ENCODE results near the gene TMEM131L.

TMEM131L gene

DNA sequence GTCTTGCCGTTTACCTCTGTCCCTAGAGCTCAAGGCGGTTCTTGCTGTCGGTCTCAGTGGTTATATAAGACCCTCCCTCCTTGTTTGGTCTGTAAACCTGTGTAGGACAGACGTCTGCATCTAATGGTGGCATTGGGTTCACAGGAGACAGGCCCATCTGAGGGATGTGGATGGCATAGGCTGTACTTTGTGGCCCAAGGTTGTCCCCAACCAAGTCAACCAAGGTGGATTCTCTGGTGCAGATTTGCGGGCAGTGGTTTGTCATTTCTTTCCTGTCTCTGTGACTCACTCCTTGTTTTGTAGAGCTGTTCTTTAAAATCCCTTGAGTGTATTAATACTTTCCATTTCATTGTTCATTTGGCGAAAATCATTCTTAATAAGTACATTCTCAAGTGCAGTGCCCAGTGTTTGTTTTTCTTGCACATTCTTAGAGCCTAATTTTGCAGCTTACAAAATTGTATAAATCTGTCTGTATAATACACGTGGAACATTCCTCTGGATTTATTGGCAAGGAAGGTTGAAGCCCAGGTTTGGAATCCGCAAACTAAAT lies 149.9 kb downstream of the TMEM131L start:
- DNase-seq (ENCODE audit: low read depth) = peak; percentile 38

DNA sequence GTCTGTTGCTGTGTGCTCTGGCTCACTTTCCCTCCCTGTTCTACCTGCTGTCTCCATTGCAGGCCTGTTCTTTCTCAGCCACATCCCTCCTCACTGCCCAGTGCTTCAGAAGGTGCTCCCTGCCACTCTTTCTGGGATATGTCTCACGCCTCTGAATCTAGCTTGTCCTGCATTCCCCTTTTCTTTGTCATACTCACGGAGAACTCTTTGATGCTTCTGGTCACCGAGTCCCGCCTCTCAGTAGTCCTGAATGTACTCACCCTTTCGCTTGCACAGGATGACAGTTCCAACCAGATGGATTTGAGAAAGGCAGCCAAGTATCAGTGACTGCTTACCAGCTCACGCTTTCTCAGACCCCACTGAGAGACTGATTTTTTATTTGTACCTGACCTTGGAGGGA lies 152.7 kb downstream of the TMEM131L start:
- DNase-seq (ENCODE audit: low read depth) = no peak

DNA sequence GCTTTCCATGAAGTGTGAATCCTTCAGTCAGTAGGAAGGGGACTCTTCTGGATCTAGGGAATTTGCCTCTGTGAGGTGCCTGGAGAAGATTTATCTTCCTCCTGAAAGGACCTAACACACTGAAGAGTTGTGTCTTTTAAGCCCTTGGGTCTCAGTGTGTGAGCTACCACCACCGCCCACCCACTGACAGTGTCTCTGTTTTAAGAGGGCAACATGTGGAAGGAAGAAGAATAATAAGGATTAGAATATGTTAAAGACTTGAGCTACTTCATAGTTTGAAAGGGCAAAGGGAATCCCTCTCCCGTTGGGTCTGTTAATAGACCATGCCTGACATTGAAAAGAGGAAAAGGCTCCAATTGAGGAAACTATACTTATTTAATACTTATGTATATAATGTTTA lies 153.7 kb downstream of the TMEM131L start:
- DNase-seq (ENCODE audit: low read depth) = no peak

DNA sequence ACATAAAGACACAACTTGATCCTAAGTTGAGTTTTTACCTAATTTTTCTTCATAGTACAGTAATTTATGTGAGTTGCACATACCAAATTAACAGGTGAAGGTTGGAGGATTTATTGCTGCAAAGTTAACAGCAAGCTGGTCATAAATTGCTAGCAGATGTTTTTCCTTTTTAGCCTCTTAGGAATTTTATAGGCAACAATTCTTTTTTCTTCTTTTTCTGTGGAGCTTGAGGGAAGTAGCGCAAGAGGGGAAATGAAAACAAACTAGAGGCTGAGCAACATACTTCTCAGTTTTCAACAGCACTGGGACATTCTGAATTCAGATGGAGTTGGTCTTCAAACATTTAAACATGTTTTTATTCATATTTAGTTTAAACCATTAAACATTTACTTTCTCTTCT lies 154.2 kb downstream of the TMEM131L start:
- DNase-seq (ENCODE audit: low read depth) = no peak

DNA sequence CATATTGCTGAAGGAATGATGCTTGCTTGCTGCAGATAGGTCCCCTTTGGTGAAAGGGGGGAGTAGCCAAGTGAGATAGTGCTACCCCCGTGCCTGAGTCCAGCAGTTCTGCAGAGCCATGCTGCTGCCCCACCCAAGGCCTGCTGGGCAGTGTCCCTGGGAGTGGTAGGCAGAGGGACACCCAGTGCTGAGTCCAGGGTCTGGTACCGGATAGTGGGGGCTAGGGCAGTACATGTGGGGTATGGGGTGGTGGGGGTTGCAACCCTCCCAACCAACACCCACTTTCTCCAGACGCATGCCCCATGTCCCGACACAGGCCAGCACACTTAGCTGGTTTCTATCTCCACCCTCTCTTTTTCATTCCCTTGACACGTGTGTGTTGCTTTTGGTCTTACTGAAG lies 155.9 kb downstream of the TMEM131L start:
- DNase-seq (ENCODE audit: low read depth) = no peak

DNA sequence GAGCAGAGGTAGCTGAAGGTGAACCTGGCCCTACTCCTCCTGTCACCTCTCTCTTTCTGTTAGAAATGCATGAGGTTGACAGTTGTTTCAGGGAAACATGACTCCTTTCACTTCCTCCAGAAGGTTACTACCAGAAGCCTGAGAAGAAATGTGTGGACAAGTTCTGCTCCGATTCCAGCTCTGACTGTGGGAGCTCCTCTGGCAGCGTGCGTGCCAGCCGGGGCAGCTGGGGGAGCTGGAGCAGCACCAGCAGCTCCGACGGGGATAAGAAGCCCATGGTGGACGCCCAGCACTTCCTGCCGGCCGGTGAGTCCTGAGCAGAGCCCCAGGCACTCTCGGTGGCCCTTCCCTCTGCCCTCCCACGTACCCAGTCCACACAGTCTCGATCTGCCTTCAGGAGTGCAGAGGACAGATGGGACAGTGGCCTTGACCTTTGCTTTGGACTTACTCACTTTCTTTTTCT lies 156.6 kb downstream of the TMEM131L start:
- DNase-seq (ENCODE audit: low read depth) = no peak

DNA sequence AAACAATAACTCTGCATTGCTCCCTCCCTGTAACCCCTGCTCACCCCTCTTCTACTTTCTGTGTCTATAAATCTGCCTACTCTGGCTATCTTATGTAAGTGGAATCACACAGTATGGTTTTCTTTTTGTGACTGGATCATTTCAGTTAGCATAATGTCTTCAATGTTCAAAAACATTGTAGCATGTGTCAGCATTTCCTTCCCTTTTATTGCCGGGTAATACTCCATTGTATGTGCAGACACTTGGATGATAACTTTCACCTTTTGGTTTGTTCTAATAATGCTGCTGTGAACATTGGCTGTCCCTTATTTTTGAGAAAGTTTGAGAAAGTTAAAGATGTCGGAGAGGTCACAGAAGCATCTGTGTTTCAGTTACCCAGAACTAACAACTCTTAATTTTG lies 157.3 kb downstream of the TMEM131L start:
- no peak for DNase-seq (ENCODE audit: low read depth)

DNA sequence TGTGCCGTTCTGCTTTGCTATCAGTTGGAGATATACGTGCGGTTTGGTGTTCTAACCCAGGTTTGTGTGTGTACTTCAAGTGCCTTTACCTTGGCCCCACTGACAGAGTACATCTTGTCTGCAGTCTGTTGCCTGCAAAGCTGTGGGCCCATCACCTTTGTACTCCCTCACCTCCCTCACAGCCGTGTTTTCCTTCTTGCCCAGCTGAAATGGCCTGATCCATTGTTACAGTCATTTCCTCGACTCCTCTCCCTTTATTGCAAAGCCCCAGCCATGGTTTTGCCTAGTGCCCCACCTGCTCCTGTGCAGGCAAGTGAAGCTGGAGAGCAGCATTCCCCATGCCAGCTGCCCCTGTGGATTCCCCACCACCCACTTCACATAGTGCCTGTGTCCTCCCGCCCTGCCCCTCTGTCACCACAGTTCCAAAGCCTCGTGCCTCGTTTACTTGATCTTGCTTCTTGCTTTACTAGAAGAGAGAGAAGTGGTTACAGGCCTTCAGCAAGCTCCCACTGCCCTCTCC lies 162.7 kb downstream of the TMEM131L start:
- no peak for DNase-seq (ENCODE audit: low read depth)

DNA sequence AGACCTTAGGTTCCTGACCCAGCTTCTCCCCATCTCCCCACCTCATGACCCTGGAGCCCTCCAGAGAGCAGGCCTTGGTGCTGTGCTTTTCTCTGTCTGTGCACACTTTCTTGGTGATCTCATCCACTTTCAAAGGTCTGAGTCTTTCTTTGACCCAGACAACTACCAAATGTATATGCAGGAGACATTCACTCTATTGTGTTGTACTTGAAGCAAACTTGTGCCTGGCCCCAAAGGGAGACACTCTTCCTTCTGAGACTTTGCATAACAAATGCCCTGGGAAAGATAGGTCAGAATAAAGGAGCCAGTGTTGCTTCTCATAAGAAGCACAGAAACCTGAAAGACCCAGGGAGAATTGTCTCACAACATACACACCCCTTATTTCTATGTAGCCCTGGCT lies 163.6 kb downstream of the TMEM131L start:
- DNase-seq (ENCODE audit: low read depth) = no peak

DNA sequence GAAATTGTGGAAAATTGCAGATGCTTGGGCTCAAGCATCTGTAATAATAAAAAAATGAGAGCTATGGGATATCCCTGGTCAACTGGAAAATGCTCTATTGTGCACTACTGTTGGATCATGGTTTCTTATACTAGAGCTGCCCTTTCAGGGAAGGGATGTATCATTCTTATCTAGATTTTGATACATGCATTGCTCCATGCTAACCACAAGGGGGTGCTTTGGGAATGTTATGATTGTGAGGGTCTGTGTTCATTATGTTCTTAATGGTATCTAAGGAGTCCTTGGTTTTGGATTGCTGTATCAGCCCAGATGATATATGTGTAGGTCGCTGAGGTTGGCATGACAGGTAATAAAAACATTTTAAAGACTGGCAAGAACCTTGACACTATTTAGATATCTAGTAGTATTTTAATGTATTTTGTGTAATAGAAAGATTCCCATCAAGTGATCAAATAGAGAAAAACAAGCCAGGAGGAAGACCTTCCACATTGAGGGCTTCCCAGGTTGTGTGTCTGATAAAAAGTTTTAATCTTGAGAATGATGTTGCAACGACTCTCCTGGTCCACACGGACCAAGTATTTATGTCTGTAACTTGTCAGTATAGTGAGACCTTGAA lies 168.7 kb downstream of the TMEM131L start:
- no peak for DNase-seq (ENCODE audit: low read depth)

DNA sequence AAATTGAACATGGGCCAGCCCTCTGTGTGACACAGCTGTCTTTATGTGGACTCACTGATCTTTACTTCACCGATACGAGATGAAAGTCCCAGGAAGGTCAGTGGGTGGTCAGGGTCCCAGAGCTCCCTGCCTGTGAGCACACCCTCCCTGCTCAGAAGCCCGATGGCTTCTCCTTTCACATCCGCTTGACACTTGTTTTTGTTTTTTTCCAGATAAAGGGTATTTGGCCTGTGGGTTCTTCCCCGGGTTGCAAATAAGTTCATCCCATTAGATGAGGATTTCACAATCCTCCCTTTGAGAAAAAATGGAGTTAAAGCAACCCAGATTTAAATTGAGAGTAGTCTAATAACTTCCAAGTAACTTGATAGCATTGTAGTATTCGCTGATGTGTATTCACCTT lies 169.7 kb downstream of the TMEM131L start:
- no peak for DNase-seq (ENCODE audit: low read depth)

DNA sequence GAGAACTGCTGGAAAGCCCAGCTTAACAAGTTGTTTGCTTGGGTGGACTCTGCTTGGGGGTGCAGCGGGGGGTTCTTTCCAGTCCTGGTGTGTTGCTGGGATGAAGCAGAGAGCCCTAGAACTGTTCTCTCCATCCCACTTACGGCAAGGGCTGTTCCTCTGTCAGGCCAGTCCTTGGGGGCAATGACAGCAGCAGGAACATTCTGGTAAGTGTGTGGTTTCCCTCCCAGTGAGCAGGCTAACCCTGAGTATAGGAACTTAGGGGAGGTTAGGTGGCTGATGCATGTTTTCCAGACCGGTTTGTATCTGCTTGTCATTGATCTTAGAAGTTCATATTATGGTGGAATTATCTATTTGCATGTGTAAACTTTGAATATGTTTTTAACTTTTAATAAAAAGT lies 171.0 kb downstream of the TMEM131L start:
- no peak for DNase-seq (ENCODE audit: low read depth)

DNA sequence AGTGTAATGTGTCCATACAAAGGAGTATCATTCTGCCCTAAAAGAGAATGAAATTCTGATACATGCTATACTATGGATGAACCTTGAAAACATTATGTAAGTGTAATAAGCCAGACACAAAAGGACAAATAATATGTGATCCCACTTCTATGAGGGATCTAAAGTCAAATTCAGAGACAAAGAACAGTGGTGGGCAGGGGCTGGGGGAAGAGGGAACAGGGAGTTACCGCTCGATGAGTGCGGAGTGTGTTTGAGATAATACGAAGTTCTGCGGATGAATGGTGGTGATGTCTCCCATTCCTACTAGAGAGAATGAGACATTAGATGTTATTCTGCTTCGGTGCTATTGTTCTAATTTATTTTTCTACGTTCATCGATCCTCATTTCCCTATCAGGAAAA lies 171.9 kb downstream of the TMEM131L start:
- DNase-seq (ENCODE audit: low read depth) = no peak

DNA sequence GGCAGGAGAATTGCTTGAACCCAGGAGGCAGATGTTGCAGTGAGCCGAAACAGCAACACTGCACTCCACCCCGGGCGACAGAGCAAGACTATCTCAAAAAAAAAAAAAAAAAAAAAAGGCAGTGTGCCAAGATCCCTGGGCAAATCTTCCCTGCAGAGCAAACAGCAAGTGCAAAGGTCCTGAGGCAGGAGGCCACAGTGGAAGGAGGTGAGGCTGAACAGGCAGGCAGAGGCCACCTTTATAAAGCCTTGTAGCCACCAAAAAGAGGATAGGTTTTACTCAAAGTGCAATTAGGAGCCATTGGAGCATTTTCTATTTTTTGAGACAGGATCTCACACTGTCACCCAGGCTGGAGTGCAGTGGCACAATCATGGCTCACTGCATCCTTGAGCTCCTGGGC lies 172.8 kb downstream of the TMEM131L start:
- no peak for DNase-seq (ENCODE audit: low read depth)

DNA sequence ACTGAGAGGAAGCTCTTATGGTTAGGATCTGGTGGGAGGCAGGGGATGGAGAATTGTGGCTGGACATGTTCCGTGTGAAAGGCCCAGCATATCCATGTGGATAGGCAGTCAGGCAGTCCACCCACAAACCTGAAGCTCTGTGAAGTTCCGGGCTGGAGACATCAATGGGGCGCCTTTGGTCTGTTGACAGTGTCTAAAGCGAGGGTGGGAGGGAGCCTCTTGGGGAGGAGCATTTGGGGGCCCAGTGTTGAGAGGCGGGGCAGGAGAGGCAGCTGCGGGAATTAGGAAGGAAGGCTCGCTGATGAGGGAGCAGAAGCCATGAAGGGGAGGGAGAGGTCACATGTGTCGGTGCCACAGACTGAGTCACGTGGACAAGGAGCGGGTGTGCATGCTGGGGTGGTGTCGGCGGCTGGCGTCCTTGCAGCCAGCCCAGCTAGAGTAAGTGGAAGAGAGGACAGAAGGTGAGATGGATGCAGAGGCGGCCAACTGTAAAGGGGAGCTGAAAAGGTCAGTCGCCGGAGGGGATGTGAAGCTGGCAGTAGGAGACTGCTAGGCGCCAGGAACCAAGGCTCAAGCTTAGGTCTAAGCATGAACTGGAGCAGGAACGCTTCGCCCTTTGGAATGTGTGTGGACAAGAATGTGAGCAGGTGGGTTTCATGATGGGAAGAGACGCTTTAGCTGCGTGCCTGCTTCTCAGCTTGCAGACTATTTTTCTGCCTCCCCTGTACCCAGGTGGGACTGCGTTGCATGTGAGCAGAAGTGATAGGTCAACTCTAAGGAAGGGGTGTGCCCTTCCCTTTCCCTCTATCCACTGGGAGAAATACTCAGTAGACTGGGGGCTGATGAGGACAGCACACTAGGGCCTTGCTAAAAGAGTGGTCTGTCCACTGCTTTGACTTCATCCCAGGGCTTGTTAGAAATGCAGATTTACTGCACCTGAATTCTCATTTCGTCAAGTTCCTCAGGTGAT lies 174.0 kb downstream of the TMEM131L start:
- DNase-seq (ENCODE audit: low read depth) = no peak

DNA sequence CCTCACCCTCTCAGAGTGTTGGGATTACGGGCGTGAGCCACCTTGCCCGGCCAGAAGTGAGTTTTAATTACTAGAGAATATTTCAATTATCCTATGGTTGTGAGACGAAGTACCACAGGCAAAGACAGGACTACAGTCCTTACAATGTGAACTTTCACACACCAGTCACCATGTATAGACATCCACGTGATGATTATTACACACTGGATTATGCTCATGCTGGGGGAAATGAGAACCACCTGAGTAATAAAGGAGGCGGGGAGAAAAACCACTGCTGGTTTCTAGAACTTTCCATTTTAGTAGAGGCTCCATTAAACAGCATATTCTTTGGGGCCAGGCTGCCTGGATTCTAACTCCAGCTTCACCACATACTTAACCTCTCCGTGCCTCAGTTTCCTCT lies 175.4 kb downstream of the TMEM131L start:
- DNase-seq (ENCODE audit: low read depth) = no peak

DNA sequence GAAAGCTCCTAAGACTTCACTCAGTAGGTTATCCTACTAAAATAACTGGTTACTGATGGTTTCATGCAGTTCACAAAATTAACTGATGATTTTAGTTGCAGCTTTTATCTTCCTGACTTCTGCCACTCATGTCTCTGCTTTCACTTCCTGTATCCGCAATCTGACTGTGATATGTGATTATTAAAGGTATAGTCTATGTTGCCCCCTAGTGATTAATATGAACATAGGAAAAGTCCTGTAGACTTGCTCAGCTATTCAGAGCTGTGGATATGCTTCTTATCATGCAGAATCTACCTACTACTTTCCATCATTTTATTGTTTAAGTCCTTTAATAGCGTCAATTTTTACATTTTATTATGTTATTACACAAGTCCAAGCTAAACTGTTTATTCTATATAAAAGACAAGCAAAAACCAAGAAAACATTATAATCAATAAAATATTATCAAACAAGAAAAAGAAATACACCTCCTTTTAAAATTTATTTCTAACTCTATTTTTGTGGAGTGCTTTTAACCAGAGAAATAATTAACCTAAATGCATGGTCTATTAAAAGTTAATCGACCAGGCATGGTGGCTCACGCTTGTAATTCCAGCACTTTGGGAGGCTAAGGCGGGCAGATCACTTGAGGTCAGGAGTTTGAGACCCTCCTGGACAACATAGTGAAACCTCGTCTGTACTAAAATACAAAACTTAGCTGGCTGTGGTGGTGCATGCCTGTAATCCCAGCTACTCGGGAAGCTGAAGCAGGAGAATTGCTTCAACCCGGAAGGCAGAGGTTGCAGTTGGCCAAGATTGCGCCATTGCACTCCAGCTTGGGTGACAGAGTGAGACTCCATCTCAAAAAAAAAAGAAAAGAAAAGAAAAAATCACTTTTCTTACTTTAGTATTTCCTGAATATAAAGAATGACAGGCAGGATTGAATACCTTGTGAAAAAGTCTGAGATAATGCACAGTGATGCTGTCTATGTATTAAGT lies 177.5 kb downstream of the TMEM131L start:
- no peak for DNase-seq (ENCODE audit: low read depth)

DNA sequence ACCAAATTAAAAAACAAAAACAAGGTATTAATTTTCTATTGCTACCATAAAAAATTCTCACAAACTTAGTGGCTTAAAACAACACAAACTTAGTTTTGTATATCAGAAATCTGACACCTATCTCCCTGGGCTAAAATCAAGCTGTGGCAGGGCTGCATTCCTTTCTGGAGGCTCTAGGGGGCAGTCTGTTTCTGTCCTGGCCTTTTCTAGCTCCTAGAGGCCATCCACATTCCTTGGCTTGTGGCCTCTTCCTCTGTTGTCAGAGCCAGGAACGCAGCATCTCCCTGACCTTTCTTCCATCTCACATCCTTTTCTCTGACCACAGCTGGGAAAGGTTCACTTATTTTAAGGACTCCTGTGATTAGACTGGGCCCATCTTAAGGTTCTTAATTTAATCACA lies 179.0 kb downstream of the TMEM131L start:
- no peak for DNase-seq (ENCODE audit: low read depth)

DNA sequence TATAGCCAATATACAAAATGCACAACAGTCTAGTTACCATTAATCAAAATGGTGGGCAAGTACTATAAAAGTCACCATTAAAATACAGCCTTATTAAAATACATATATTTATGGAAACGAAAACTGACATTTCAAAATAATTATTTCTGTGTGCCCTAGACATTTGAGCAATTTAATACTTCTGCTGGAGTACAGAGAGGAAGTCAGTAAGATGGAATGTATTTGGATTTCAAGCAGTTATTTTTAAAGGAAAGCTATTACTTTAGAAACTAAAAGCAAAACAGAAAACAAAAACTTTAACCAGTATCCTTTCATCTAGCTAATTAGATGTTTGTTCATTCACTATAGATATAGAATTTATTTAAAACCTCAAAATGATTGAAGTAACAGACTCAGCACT lies 180.1 kb downstream of the TMEM131L start:
- DNase-seq (ENCODE audit: low read depth) = no peak

DNA sequence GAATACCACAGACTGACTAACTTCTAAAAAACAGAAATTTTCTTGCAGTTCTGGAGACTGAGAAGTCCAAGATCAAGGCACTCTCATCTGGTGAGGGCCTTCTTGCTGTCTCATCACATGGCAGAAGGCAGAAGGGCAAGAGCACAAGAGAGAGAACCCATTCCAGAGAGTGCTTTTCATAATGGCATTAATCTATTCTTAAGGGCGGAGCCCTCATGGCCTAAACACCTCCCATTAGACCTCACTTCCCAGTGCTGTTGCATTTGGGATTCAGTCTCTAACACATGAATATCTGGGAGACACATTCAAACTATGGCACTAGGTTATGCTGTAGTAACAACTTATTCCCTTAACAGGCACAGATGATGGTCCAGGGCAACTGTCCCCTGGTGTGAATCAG lies 180.8 kb downstream of the TMEM131L start:
- no peak for DNase-seq (ENCODE audit: low read depth)

DNA sequence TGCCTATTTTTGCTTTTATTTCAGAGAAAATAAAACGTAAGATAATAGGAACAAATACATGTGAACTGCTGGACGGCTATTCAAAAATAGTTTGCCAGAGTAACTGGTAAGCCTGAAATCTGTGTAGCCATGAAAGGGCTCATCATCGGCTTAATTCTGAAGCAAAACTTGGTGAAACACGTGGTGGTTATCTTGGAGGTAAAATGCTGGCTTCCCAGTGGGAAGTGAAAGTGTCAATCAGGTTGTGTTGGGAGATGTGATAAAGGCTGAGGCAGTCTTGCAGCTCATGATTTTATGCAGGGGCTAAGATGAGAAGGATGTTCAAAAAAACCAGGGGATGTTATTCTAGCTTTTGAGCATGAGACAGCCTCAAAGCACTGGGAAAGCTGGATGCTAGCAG lies 181.8 kb downstream of the TMEM131L start:
- no peak for DNase-seq (ENCODE audit: low read depth)

DNA sequence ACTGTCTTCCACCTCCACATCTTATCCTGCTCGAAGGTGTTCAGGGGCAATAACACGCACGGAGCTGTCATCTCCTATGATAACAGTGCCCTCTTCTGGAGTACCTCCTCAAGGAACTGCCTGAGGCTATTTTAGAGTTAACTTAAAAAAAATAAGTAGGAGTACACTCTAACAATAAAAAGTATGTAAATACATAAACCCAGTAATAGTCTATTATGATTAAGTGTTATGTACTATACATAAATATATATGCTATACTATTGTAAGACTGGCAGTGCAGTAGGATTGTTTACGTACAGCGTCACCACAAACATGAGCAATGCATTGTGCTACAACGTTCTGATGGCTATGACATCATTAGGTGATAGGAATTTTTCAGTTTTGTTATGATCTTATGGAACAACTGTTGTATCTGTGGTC lies 183.4 kb downstream of the TMEM131L start:
- no peak for DNase-seq (ENCODE audit: low read depth)
